HepG2 (cell line): ENCODE measurements around the gene PHIP. TPM values are rescaled to one million over a fixed set of nuclear protein-coding genes. Genes with fewer than 3 reads are reported as not detected.
"Not testable (repeated sequence)": the region's sequence is repeated elsewhere in the genome, so short reads cannot be mapped to it uniquely, and the experiment has no call there.

ENCODE experiments used
- ATAC-seq: fragments of 200-7000 bp; cut with Tn5 transposase; 3 replicates; pipeline ENCODE4 v1.9.1; 2020; ENCODE audit warnings: mild to moderate bottlenecking, moderate library complexity
- BruUV-seq: library from RNA; stranded (reverse); fragments of 400-500 nt; replicated peaks from 2 replicates; lab custom pipeline; 2021; lab: Mats Ljungman, UMichigan
- CTCF ChIA-PET: fragments of 300-600 bp; formaldehyde crosslinking; extraction: SDS; loops from one replicate; lab custom pipeline; 2021; ENCODE audit warnings: low total read pairs, inconsistent platforms, low intra/inter-chr PET ratio; lab: Yijun Ruan, JAX
- POLR2A ChIA-PET: fragments of 350-600 bp; sonication (Branson Sonifier 250); formaldehyde crosslinking; loops from one replicate; lab custom pipeline; 2020; ENCODE audit warnings: antibody characterized with exemption, inconsistent platforms; lab: Yijun Ruan, JAX
- DNase-seq: peaks from one replicate; pipeline ENCODE4 v3.0.0-alpha.2; 2015; ENCODE audit warnings: low spot score
- FAIRE-seq: peaks from 3 replicates; lab custom pipeline; 2011; peaks lifted over from hg19 to GRCh38; lab: Jason Lieb, UNC
- H2AFZ ChIP-seq: one replicate; pipeline ENCODE4 v1.6.1; 2011; ENCODE audit warnings: low read length, inconsistent platforms
- H3K27ac ChIP-seq: fragments of 300-600 bp; 3 replicates; pipeline ENCODE4 v1.8.0; 2011; ENCODE audit warnings: mixed run types, mild to moderate bottlenecking, mixed read lengths, low read length, inconsistent platforms; ENCODE audit not compliant: insufficient read depth; ENCODE audit errors: extremely low read length
- H3K27me3 ChIP-seq, 2 experiments: fragments of 200-600 bp in 1 of 2; 2 replicates in 1 of 2; 3 replicates in 1 of 2; pipeline versions ENCODE4 v1.6.0 to v1.8.0; 2011; ENCODE audit warnings: low read length in 2 of 2, mild to moderate bottlenecking in 2 of 2, moderate library complexity in 2 of 2, inconsistent platforms in 1 of 2; ENCODE audit not compliant: insufficient read depth in 2 of 2, control insufficient read depth in 1 of 2
- H3K36me3 ChIP-seq, 2 experiments: fragments of 200-600 bp in 1 of 2; replicated peaks in 1 of 2; 2 replicates in 1 of 2; 3 replicates in 1 of 2; pipeline versions ENCODE4 v1.5.1 to v1.8.0; 2011; ENCODE audit warnings: low read length in 2 of 2, inconsistent platforms in 1 of 2; ENCODE audit not compliant: insufficient read depth in 2 of 2, control insufficient read depth in 1 of 2
- H3K4me1 ChIP-seq: 2 replicates; pipeline ENCODE4 v1.5.1; 2012; ENCODE audit warnings: low read length, inconsistent platforms; ENCODE audit not compliant: insufficient read depth
- H3K4me2 ChIP-seq: 2 replicates; pipeline ENCODE4 v1.6.0; 2011; ENCODE audit warnings: low read depth, low read length, inconsistent platforms
- H3K4me3 ChIP-seq, 3 experiments: fragments of 200-600 bp in 1 of 3; sonication (generic), shearing (Covaris generic) in 1 of 3; replicated peaks in 1 of 3; 2 replicates each; pipeline ENCODE4 v1.5.1; 2011 to 2016; ENCODE audit warnings: low read length in 3 of 3, inconsistent platforms in 2 of 3, low read depth in 2 of 3, mild to moderate bottlenecking in 2 of 3, control low read depth in 1 of 3, mixed read lengths in 1 of 3; ENCODE audit not compliant: insufficient read depth in 1 of 3
- H3K79me2 ChIP-seq: one replicate; pipeline ENCODE4 v1.6.1; 2011; ENCODE audit warnings: low read length, inconsistent platforms; ENCODE audit not compliant: insufficient read depth
- H3K9ac ChIP-seq: 2 replicates; pipeline ENCODE4 v1.6.0; 2011; ENCODE audit warnings: mild to moderate bottlenecking, low read depth, low read length, inconsistent platforms; ENCODE audit not compliant: insufficient read depth
- H3K9me3 ChIP-seq: 2 replicates; pipeline ENCODE4 v1.5.1; 2012; ENCODE audit warnings: mild to moderate bottlenecking, low read length
- H4K20me1 ChIP-seq: 2 replicates; pipeline ENCODE4 v1.6.0; 2011; ENCODE audit warnings: inconsistent platforms, mild to moderate bottlenecking, low read length, moderate library complexity; ENCODE audit not compliant: insufficient read depth
- IRX3 ChIP-seq: sonication (generic); formaldehyde crosslinking; IDR thresholded peaks from 2 replicates; pipeline ENCODE4 v1.8.1; 2023; ENCODE audit warnings: mild to moderate bottlenecking, low read depth, missing genetic modification reagents, borderline replicate concordance
- LCORL ChIP-seq, 2 experiments: fragments of 450-650 bp in 1 of 2; sonication (generic) in 1 of 2; formaldehyde crosslinking in 1 of 2; IDR thresholded peaks; 2 replicates each; pipeline versions ENCODE4 v1.5.0 to v1.6.1; 2017 to 2020; ENCODE audit warnings: antibody characterized with exemption in 1 of 2, missing genetic modification reagents in 1 of 2
- MTF1 ChIP-seq: sonication (generic); formaldehyde crosslinking; IDR thresholded peaks from 2 replicates; pipeline ENCODE4 v1.5.0; 2020; ENCODE audit warnings: missing genetic modification reagents
- NFKBIZ ChIP-seq: IDR thresholded peaks from 2 replicates; pipeline ENCODE4 v1.6.1; 2018; ENCODE audit warnings: missing genetic modification reagents, missing compliant biosample characterization
- PCBP2 ChIP-seq: fragments of 200-400 bp; formaldehyde crosslinking; optimal IDR thresholded peaks from 2 replicates; pipeline ENCODE3; 2018; ENCODE audit warnings: low read length, low read depth; ENCODE audit not compliant: poor library complexity, severe bottlenecking
- RELA ChIP-seq: sonication (generic); formaldehyde crosslinking; IDR thresholded peaks from 2 replicates; pipeline ENCODE4 v1.4.0; 2020; ENCODE audit warnings: missing genetic modification reagents
- REPIN1 ChIP-seq: sonication (generic); formaldehyde crosslinking; IDR thresholded peaks from 2 replicates; pipeline ENCODE4 v1.8.0; 2022; ENCODE audit warnings: missing genetic modification reagents, low read depth, mild to moderate bottlenecking, borderline replicate concordance
- ZNF235 ChIP-seq: sonication (generic); formaldehyde crosslinking; IDR thresholded peaks from 2 replicates; pipeline ENCODE4 v1.8.1; 2023; ENCODE audit warnings: mild to moderate bottlenecking, missing genetic modification reagents, borderline replicate concordance
- WGBS: methylation state at CpG from one replicate; pipeline ENCODE4 v1.1.6; 2017; ENCODE audit warnings: low lambda C conversion rate; 5-methylcytosine and 5-hydroxymethylcytosine counted together
- in situ Hi-C: cut with HindIII; loops from 2 replicates; pipeline ENCODE4 v1.10.0; 2017; ENCODE audit warnings: low pct_unique_long_range_greater_than_20kb; ENCODE audit not compliant: extremely low pct_ligation_motif_present
- intact Hi-C: fragments of 100-400 bp; cut with micrococcal nuclease; formaldehyde crosslinking; loops from one replicate; pipeline ENCODE4 v1.10.0; 2022; ENCODE audit not compliant: unreplicated experiment
- polyA plus RNA-seq, 8 experiments: library from polyadenylated mRNA; depleted of rRNA in 3 of 8; stranded (reverse) in 7 of 8; unstranded in 1 of 8; fragments of >200 nt; fragmentation: Illumina TruSeq in 4 of 8; extraction: Trizol in 4 of 8; gene quantifications; 2 replicates each; pipeline versions ENCODE4 v1.2.1 to v1.2.3, GENCODE V29; 2011 to 2016; ENCODE audit warnings: low read depth in 4 of 8, missing spikeins in 1 of 8, mixed read lengths in 1 of 8; ENCODE audit not compliant: insufficient read depth in 1 of 8
- total RNA-seq, 5 experiments: library from RNA; depleted of rRNA; stranded (reverse); fragments of >200 nt; fragmentation: Illumina TruSeq; extraction: Trizol; gene quantifications; 2 replicates each; pipeline ENCODE4 v1.2.3, GENCODE V29; 2016; ENCODE audit warnings: low read depth in 1 of 5
- TF ChIP-seq, protein P1 (sequence below): sonication (generic); formaldehyde crosslinking; IDR thresholded peaks from 2 replicates; pipeline ENCODE4 v1.5.0; 2020; ENCODE audit warnings: mild to moderate bottlenecking, missing genetic modification reagents, moderate library complexity
- TF ChIP-seq, protein P2 (sequence below): IDR thresholded peaks from 2 replicates; pipeline ENCODE4 v1.6.1; 2016; ENCODE audit warnings: missing biosample characterization, missing genetic modification reagents, low read depth
- TF ChIP-seq, protein P3 (sequence below): sonication (generic); formaldehyde crosslinking; conservative IDR thresholded peaks from 2 replicates; pipeline ENCODE4 v1.4.0; 2020; ENCODE audit warnings: missing genetic modification reagents

The PHIP gene
- total and polyA plus RNA-seq, 2 of the 13 experiments (the other 11 are each of a cell fraction or from before 2014, with no cell fraction given): 6.5 to 23.5 TPM

DNA sequence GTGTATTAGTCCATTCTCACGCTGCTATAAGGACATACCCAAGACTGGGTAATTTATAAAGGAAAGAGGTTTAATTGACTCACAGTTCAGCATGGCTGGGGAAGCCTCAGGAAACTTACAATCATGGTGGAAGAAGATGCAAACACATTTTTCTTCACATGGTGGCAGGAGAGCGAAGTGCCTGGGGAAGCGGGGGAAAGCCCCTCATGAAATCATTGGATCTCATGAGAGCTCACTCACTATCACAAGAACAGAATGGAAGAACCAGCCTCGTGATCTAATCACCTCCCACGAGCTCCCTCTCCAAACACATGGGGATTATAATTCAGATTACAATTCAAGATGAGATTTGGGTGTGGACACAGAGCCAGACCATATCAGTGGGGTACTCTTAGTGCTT, 13.7 kb upstream of the PHIP start:
- DNase-seq, FAIRE-seq, H3K4me1 ChIP-seq, H3K27me3 ChIP-seq, CTCF ChIA-PET, H3K27ac ChIP-seq, H3K4me3 ChIP-seq, H2AFZ ChIP-seq: not testable (repeated sequence)
- TF ChIP-seq, protein P1, sequence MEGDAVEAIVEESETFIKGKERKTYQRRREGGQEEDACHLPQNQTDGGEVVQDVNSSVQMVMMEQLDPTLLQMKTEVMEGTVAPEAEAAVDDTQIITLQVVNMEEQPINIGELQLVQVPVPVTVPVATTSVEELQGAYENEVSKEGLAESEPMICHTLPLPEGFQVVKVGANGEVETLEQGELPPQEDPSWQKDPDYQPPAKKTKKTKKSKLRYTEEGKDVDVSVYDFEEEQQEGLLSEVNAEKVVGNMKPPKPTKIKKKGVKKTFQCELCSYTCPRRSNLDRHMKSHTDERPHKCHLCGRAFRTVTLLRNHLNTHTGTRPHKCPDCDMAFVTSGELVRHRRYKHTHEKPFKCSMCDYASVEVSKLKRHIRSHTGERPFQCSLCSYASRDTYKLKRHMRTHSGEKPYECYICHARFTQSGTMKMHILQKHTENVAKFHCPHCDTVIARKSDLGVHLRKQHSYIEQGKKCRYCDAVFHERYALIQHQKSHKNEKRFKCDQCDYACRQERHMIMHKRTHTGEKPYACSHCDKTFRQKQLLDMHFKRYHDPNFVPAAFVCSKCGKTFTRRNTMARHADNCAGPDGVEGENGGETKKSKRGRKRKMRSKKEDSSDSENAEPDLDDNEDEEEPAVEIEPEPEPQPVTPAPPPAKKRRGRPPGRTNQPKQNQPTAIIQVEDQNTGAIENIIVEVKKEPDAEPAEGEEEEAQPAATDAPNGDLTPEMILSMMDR (CRISPR knock-in tag): peak; percentile 24
- TF ChIP-seq, all 625 proteins: peak for 1; not testable (repeated sequence) for 624
- H3K4me2 ChIP-seq, H3K9me3 ChIP-seq, BruUV-seq, H3K36me3 ChIP-seq, H3K9ac ChIP-seq, ATAC-seq, H3K79me2 ChIP-seq, intact Hi-C loops, in situ Hi-C loops, POLR2A ChIA-PET, H4K20me1 ChIP-seq: not testable (repeated sequence)
- WGBS: 9% methylated on average over 5 of the region's 5 CpGs

DNA sequence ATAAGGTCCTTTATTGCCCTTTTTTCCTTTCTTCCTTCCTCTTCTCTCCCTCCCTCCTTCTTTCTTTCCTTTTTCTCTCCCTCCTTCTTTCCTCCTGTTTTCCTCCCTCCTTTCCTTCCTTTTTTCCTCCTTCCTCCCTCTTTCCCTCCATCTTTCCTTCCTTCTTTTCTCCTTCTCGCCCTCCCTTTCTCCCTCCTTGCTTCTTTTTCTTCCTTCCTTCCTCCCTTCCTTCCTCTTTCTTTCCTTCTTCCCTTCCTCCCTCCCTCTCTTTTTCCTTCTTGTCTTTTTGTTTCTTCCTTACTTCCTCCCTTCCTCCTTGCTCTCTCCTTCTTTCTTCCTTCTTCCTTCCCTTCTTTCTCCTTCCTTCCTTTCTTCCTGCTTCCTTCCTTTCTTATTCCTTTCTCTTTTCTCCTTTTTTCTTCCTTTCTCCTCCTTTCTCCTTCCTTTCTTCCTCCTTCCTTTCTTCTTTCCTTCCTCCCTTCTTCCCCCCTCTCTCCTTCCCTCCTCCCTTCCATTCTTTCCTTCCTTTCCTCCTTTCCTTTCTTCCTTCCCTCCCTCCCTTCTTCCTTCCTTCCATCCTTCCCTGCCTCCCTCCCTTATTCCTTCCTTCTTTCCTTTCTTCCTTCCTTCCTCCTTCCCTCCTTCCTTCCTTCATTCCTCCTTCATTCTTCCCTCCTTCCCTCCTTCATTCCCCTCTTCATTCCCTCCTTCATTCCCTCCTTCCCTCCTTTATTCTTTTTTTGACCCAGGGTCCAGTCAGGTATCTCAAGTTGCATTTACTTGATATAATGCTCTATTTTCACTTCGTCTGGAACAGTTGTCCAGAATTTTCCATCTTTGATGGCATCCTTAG, 11.7 kb upstream of the PHIP start:
- Histone ChIP-seq H3K4me2 (no peak overlapping the region), H4K20me1 (no peaks in the 10 kb centered on the region), H2AFZ (no peak overlapping the region), H3K36me3 (no peaks in the 10 kb centered on the region), H3K27ac (no peak overlapping the region), H3K79me2 (no peaks in the 10 kb centered on the region), H3K27me3 (no peaks in the 10 kb centered on the region; a peak in 1 of 5 replicates), H3K9ac (no peak overlapping the region), H3K4me3 (no peak overlapping the region), H3K9me3 (no peaks in the 10 kb centered on the region), H3K4me1 (0 out of 2 replicates have a peak, but pooled peaks cover under 1% of the 10 kb centered on the region)
- TF ChIP-seq REPIN1 (CRISPR knock-in tag): no peak
- no peak for TF ChIP-seq RELA (CRISPR knock-in tag)
- no peak for TF ChIP-seq MTF1 (CRISPR knock-in tag)
- TF ChIP-seq, protein P2, sequence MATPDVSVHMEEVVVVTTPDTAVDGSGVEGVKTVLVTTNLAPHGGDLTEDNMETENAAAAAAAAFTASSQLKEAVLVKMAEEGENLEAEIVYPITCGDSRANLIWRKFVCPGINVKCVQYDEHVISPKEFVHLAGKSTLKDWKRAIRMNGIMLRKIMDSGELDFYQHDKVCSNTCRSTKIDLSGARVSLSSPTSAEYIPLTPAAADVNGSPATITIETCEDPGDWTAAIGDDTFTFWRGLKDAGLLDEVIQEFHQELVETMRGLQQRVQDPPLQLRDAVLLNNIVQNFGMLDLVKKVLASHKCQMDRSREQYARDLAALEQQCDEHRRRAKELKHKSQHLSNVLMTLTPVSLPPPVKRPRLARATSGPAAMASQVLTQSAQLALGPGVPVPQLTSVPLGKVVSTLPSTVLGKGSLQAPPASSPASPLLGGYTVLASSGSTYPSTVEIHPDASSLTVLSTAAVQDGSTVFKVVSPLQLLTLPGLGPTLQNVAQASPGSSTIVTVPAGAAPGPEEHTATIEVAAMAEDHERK: no peak
- no peak for TF ChIP-seq IRX3
- TF ChIP-seq, protein P3, sequence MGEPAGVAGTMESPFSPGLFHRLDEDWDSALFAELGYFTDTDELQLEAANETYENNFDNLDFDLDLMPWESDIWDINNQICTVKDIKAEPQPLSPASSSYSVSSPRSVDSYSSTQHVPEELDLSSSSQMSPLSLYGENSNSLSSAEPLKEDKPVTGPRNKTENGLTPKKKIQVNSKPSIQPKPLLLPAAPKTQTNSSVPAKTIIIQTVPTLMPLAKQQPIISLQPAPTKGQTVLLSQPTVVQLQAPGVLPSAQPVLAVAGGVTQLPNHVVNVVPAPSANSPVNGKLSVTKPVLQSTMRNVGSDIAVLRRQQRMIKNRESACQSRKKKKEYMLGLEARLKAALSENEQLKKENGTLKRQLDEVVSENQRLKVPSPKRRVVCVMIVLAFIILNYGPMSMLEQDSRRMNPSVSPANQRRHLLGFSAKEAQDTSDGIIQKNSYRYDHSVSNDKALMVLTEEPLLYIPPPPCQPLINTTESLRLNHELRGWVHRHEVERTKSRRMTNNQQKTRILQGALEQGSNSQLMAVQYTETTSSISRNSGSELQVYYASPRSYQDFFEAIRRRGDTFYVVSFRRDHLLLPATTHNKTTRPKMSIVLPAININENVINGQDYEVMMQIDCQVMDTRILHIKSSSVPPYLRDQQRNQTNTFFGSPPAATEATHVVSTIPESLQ (CRISPR knock-in tag): no peak
- TF ChIP-seq PCBP2: peak; percentile 20
- TF ChIP-seq ZNF235 (CRISPR knock-in tag): no peak
- TF ChIP-seq NFKBIZ: no peak
- TF ChIP-seq LCORL (IDR thresholded peaks at IDR 0.05): 0 out of 2 replicates have a peak, but pooled peaks have one; percentile 17
- no peak for TF ChIP-seq LCORL (CRISPR knock-in tag; IDR thresholded peaks at IDR 0.05)
- ChIA-PET CTCF (no interaction called here), POLR2A (no interaction called here)
- intact Hi-C loops (no loop called here), in situ Hi-C loops (no loop called here)
- DNase-seq (no peak), ATAC-seq (no peak), FAIRE-seq (no peak)
- WGBS: 6% methylated on average over 2 of the region's 2 CpGs
- no TSS peak for BruUV-seq
